GM18861 (cell line): ENCODE measurements around the gene RPS14.

Experiments used
- ATAC-seq: cut with Tn5 transposase; IDR thresholded peaks from one replicate; pipeline ENCODE4 v1.9.1; 2021; ENCODE audit not compliant: unreplicated experiment

RPS14 gene

GRCh38 chr5:150449517-150450339, at the start of gene RPS14:
Gene RPS14 (minus strand): TSS chr5:150449739. CDS start chr5:150447733, 2,006 bp downstream.
- peak; percentile 91 for ATAC-seq

- no peak for ATAC-seq
These were observed 49.4 kb upstream of the RPS14 start for GRCh38 chr5:150498971-150499370.

GRCh38 chr5:150498501-150498900, 49.0 kb upstream of the RPS14 start:
- no peak for ATAC-seq

GRCh38 chr5:150497989-150498317, 48.4 kb upstream of the RPS14 start:
- no peak for ATAC-seq

- ATAC-seq, result no peak
These were observed 47.9 kb upstream of the RPS14 start for GRCh38 chr5:150497274-150497988.

- ATAC-seq, result no peak
These were observed 47.0 kb upstream of the RPS14 start for GRCh38 chr5:150496534-150496933.

GRCh38 chr5:150496098-150496497, 46.6 kb upstream of the RPS14 start:
- ATAC-seq, result no peak

- ATAC-seq, result no peak
These were observed 43.1 kb upstream of the RPS14 start for GRCh38 chr5:150492621-150493020.

- no peak for ATAC-seq
These were observed 42.3 kb upstream of the RPS14 start for GRCh38 chr5:150491876-150492275.

GRCh38 chr5:150490754-150491153, 41.2 kb upstream of the RPS14 start:
- no peak for ATAC-seq

- ATAC-seq, result no peak
These were observed 40.7 kb upstream of the RPS14 start for GRCh38 chr5:150490296-150490669.

- peak; percentile 82 for ATAC-seq
These were observed 40.1 kb upstream of the RPS14 start for GRCh38 chr5:150489360-150490295.

GRCh38 chr5:150488519-150489359, 39.2 kb upstream of the RPS14 start:
- ATAC-seq, result no peak

GRCh38 chr5:150487199-150488061, 37.9 kb upstream of the RPS14 start:
- ATAC-seq, result no peak

GRCh38 chr5:150486402-150487198, 37.1 kb upstream of the RPS14 start:
- ATAC-seq, result no peak

GRCh38 chr5:150485693-150486401, 36.3 kb upstream of the RPS14 start:
- no peak for ATAC-seq

- ATAC-seq, result no peak
These were observed 35.6 kb upstream of the RPS14 start for GRCh38 chr5:150484964-150485692.
